22Rv1 (cell line): Measurements from ENCODE around the gene TMEM88.

ENCODE experiments used
- ZFX ChIP-seq: fragments of 450-650 bp; IDR thresholded peaks from 2 replicates; pipeline ENCODE4 v1.6.1; 2017; ENCODE audit warnings: antibody characterized with exemption, borderline replicate concordance
- TF ChIP-seq, protein P1 (sequence below): fragments of 450-650 bp; IDR thresholded peaks from 2 replicates; pipeline ENCODE4 v1.5.1; 2017; ENCODE audit warnings: mild to moderate bottlenecking

- TF ChIP-seq, protein P1, sequence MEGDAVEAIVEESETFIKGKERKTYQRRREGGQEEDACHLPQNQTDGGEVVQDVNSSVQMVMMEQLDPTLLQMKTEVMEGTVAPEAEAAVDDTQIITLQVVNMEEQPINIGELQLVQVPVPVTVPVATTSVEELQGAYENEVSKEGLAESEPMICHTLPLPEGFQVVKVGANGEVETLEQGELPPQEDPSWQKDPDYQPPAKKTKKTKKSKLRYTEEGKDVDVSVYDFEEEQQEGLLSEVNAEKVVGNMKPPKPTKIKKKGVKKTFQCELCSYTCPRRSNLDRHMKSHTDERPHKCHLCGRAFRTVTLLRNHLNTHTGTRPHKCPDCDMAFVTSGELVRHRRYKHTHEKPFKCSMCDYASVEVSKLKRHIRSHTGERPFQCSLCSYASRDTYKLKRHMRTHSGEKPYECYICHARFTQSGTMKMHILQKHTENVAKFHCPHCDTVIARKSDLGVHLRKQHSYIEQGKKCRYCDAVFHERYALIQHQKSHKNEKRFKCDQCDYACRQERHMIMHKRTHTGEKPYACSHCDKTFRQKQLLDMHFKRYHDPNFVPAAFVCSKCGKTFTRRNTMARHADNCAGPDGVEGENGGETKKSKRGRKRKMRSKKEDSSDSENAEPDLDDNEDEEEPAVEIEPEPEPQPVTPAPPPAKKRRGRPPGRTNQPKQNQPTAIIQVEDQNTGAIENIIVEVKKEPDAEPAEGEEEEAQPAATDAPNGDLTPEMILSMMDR = no peak
- TF ChIP-seq ZFX = no peak
Measured at GRCh38 chr17:7841915-7842379, 12.9 kb upstream of the TMEM88 start.
